Left lobe of liver (tissue), 2 donors: ENCODE results near the gene FOXN3. TPM values are rescaled to one million over a fixed set of nuclear protein-coding genes. Genes with fewer than 3 reads are reported as not detected.
"Not testable (repeated sequence)": the region's sequence is repeated elsewhere in the genome, so short reads cannot be mapped to it uniquely, and the experiment has no call there.

ENCODE experiments used
- ATAC-seq: fragments of 200-7000 bp; cut with Tn5 transposase; one replicate; pipeline ENCODE4 v1.9.1; 2020; ENCODE audit warnings: mild to moderate bottlenecking, moderate library complexity
- DNase-seq: peaks from one replicate; pipeline ENCODE4 v3.0.0-alpha.2; 2020; ENCODE audit warnings: low spot score
- total RNA-seq: library from RNA; stranded (reverse); gene quantifications from one replicate; pipeline ENCODE4 v1.2.1, GENCODE V29; 2021
- donor health status: DM: no; HTN: no; CAD: no; lungs with moderate emphysema.
- donor health status: DM: no; HTN: yes; CAD: no.

FOXN3 gene
- total RNA-seq, 1 donor from 2014 or later: 72.9 TPM

DNA sequence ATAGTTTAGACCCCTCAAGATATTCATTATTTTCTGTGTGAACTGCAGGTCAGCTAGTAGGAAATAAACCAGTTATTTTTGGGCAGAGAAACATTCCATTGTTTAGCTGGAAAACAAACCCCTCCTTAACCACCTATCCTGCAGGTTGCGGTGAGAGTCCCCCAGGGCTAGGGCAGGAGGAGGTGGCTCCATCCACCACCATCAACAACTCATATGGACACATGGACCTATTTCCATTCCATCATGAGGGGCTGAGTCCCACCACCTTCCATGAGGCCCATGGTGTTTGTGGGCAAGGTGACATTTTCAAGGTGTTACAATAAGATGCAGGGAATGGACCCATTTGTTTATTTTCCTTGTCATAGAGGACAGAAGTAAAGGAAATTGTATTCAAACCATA lies 160.1 kb downstream of the FOXN3 start:
- DNase-seq: no peak
- no peak for ATAC-seq

DNA sequence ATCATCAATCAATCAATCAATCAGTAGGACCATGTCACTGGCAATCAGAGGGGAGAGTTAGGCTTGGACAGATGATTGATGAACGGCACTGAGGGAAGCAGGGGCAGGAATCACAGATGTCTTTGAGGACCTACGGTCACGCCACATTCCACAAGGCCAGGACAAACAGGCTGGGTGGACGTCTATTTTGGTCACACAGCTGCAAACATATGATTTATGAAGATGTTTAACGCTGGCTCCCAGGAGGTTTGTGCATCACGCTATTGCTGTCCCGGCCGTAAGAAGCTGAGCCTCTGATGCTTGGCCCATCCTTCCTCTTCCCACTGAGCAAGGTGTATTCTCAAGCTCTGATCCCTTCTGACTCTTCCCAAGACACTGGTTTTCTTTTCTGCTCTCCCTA lies 160.8 kb downstream of the FOXN3 start:
- DNase-seq: no peak
- ATAC-seq: no peak

DNA sequence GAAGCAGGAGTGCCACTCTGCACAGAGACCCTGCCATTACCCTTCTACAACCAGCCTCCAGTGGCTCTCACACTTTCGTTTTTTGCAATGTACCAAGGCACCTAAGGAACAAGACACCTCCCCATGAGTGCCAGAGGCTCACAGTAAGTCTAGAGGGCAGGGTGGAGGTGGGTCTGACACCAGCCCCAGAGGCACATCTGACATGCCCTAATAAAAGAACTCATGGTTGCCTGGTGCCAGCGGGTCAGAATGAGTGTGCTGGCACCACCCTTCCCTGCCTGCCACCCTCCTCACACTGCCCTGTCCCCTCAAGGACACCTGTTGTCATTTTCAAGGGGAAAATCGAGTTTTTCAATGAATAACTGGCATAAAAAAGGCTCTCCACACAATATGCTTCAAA lies 161.2 kb downstream of the FOXN3 start:
- ATAC-seq: no peak
- no peak for DNase-seq

DNA sequence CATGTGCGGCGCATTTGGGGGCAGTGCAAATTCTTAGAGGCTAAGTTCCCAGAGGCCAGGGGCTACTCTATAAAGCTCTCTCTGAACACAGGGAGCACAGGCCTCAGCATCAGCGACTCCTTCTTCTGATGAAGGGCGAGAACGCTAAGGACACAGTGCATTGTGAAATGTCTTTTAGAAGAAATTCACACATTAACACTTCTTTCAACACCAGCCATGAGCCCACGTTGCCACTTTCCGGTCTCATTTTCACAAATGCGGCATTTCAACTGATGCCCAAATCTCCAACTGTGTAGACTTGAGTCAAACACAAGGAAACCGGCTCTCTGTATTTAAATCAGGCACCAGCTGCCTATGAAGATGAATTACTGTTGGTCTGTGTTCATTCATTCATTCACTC lies 162.0 kb downstream of the FOXN3 start:
- ATAC-seq: no peak
- DNase-seq: no peak

DNA sequence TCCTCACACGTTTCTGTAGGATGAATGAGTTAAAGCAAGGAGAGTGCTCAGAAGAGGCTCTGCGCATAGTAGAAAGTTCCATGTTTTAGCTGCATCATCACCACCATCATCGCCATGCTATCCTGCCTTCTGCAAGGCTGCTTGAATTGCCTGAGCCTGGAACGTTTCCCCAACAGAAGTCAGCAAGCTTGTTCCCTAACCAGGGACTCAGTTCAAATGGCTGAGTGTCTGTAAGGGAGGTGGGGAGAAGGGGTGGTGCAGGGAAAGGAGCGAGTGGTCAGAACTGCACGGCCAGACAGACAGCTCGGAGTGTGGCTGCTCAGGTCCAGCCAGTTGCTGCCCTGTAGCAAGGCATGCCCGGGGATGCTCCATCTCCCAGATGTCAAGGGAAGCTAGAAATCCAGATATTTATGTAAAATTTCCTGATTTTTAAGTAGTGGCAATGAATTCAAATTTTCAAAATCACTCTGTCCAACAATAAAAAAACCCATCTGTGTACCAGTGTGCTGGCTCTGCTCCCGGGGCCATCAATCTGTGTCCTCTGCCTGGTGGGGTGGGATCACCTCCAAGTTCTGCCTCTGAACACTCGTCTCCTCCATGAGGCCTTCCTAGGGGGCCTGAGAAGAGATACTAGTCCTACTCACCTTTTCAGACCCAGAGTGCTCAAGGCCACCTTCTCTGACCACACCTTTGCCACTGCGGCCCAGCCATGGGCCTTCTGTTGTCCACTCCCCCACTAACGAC lies 162.7 kb downstream of the FOXN3 start:
- DNase-seq (no peak), ATAC-seq (no peak)

DNA sequence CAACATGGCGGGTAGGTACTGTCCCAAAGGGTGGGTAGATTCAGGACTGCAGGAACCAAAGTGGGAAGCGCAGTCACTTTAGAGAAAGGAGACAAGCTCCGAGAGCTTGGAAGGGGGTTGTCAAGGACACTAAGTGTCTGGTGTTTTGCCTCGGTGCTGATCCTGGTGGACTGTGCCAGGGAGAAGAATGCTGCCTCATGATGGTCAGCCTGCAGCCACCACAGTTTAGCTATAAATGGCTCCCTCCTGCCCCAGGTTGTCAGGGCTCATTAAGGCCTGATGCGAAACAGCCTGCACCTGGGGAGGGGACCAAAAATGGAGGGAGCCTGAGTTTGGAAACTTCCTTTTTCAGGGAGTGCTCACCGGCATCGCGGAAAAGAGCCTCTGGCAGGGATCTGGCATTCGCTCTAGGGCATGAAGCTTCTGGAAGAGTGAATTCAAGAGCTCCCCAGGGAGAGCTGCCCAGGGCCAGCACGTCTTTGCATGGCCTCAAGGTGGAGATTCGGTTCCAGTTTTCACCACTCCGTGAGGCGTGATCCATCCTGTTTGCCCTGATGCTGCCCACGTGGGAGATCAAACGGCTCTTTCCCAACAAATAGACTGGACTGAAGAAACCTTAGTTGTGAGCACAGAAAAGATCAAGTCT lies 164.0 kb downstream of the FOXN3 start:
- DNase-seq: peak; percentile 56
- peak; percentile 81 for ATAC-seq

DNA sequence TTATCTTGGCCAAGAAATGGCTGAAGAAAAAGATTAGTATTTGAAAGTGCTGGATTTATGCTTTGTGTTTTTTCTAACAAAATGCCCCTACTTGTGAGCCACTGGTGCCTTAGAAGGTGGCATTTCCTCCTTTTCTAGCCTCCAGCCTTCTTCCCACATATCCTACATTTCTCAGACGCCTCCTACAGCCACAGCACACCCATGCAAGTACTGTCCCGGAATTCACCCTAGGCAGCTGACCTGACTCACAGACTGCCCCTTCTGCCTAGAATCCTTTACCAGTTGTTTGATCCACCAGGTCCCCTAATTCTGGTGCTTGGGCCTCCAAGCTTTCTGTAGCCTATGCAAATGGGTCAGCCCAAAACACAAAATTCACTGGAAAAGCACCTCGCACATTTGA lies 166.0 kb downstream of the FOXN3 start:
- no peak for DNase-seq
- ATAC-seq: no peak

DNA sequence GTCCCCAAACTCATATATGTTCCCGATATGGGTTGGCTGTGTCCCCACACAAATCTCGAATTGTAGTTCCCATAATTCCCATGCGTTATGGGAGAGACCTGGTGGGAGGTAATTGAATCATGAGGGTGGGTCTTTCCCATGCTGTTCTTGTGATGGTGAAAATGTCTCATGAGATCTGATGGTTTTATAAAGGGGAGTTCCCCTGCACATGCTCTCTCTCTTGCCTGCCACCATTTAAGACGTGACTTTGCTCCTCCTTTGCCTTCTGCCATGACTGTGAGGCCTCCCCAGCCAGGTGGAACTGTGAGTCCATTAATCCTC lies 166.4 kb downstream of the FOXN3 start:
- ATAC-seq, DNase-seq: not testable (repeated sequence)

DNA sequence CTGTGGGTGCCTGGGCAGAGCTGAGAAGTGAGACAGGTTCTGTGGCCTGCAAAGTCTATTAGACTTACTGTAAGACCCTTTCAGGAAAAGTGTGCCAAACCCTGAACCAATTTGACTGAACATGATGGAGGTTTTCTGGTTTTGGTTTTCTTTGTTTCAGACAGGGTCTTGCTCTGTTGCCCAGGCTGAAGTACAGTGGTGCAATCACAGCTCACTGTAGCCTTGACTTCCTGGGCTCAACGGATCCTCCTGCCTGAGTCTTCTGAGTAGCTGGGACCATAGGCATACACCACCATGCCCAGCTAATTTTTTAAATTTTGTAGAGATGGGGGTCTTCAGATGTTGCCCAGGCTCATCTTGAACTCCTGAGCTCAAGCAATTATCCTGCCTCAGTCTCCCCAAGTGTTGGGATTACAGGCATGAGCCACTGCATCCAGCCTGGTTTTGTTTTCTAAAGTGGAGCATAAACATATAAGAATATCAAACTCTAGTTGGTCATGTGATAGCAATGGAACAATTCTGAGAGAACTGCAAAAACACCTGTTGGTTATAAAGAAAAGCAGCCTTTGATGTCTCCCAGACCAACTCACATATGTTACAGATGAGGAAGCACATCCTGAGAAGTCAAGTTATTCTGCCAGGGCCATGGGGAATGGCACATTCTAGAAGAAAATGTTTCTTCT lies 166.9 kb downstream of the FOXN3 start:
- DNase-seq (no peak), ATAC-seq (no peak)

DNA sequence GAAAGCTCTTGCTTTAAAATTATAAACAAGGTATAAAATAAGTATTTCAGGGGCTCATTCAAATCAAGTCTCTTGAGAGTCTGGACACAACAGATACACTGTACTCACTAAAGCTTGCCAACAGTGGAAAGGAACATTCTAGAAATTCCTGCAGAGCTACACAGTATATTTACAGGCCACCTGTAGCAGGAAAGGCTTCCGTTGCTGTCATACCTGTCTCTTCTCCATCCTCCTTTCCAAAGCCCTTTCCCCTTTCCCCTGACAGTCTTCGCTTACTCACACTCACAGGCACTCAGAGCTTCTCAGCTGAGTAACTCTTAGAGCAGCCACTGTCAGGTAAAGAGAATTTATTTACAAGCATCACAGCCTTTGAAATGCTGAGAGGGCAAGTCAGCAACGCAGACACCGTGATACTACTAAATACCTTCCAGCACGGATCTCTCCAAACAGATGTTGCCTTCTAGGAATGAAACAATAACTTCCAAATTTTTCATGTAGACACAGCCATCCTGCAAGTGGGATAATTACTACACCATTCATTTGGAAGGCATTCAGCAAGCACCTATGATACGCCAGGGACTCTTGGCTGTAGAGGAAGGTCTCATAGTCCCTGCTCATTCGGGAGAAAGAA lies 167.9 kb downstream of the FOXN3 start:
- DNase-seq (no peak), ATAC-seq (no peak)

DNA sequence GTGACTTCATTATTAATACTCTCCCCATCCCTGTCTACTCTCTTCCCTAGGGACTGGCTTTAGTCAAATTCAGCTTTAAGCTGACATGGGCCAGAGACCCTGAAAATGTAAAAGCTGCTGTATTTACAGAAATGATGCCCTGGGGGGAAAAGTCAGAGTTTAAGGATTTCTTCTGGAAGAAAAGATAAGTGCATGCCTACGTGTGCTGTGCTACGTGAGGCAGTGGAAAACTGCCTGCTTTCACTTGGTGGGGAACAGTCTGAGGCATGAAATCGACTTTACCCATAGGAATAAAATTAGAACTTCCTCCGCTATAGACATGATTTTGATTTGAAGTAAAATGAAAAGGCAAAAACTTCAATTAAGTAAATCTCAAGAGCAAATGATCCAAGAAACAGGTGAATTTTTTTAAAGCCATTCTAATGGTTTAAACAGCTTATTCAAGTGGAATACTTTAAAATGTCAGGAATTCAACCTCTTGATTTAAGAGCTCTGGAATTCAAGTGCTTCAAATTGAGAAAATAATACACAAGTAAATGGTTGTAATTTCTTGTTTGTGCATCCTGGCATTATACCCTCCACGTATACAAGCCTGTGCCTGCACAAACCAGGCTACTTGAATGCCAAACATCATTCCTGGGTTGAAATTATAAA lies 168.5 kb downstream of the FOXN3 start:
- ATAC-seq: no peak
- no peak for DNase-seq

DNA sequence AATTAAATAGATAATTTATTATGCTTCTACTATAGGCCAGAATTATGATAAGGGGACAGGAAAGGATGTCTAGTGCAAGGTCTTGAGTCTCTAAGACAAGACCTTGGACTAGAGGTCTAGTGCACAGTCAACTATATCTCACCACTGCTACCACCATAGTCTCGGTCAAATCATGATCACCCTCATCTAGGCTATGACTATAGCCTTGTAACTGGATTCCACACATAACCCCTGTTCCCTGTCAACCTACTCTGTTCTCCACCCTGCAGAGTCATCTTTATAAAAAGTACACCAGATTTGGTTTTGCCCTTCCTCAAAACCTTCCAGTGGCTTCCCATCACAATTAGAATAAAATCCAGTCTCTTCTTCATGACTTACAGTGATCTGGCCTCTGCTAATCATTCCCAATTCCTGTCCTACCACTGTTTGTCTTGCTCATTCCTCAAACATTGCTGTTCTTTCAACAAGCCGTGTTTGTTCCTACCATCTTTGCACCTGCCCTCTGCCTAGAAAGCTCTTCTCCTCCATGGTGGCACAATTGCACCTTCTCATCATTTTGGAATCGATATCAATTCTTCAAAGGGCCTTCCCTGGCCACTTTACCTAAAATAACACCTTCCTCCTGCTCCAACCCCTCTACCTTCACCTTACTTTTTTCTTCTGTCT lies 169.4 kb downstream of the FOXN3 start:
- DNase-seq: no peak
- ATAC-seq: peak; percentile 47

DNA sequence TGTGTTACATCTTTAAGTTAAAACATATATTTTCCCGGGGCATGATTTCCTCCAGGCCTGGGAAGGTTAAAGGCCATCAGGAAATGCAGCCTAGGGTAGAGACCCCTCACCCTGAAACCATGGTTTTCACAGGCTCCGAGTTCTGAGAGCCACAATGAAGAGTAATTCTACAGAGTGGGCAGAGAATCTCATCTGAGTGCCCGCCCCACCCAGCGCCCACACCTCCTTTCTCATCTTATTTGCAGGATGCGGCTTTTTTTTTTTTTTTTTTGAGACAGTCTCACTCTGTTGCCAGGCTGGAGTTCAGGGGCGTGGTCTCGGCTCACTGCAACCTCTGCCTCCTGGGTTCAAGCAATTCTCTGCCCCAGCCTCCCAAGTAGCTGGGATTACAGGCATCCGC lies 170.7 kb downstream of the FOXN3 start:
- ATAC-seq (no peak), DNase-seq (no peak)

DNA sequence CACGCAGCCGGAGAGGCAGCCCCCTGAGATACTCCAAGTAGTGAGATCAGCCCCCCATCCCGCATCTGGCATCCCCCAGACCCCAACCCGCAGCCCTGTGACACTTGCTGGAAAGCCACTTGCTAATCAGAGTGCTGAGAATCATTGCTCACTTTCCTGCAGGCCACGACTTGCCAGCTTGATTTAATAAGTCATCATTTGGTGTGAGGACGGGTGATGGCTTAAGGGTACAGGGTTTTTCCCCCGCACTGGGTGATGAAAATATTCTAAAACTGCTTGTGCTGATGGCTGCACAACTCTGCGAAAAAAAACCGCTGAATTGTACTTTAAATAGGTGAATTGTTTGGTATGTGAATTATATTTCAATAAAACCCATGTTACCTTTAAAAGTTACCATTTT lies 171.2 kb downstream of the FOXN3 start:
- no peak for ATAC-seq
- DNase-seq: no peak

DNA sequence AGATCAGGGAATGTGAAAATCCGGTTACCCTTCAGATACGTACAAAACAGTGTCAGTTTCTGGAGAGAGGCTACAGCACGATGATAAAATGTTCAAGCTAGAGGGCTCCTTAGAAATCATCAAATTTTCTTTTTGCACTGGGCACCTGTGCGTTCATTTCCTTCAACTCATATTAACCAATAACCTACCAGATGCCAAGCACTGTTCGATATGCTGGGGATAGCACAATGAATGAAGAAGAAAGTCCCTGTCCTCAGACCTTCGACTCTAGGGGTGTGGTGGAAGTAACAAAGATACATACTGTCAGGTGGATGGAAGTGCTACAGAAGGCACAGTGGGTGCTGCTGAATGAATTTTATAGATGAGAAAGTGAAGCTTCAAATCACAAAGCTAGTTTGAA lies 172.3 kb downstream of the FOXN3 start:
- DNase-seq: no peak

DNA sequence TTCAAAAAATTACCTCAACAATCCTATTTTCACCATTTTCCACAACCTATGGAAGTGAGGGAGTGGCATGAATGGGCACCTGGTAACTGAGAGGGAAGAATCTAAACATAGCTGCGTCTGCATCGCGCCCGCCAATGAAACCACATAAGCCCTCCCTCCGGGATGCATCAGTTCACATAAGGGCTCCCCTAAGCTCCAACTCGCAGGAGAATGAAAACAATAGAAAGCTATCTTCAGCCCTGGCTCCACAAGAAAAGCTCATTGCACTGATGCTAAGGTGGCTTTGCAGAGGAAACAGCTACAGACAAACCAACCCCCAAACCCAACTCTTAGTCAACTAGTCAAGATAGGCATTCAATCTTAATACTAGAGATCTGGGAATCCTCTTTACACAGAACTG lies 173.3 kb downstream of the FOXN3 start:
- DNase-seq: no peak
- ATAC-seq: no peak

More for the DNA sequence above, 172.3 kb downstream of the FOXN3 start:
- no peak for ATAC-seq

DNA sequence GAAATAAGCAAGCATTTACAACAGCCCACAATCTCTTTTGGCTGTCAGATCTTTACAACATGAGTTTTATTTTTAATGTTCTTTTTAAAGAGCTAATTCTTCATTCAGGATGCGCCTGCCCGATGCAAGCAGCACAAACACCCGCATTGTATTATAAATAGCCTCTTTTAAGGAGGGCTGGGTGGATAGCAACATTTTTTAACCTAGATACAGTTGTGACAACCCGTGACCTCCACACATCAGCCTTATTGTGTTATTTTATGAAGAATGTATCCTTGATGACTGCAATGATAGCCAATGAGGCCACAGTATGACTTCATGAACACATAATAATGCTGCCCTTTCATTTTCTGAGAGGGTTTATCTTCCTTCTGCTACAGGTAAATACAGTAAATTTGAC lies 173.7 kb downstream of the FOXN3 start:
- no peak for DNase-seq
- no peak for ATAC-seq

DNA sequence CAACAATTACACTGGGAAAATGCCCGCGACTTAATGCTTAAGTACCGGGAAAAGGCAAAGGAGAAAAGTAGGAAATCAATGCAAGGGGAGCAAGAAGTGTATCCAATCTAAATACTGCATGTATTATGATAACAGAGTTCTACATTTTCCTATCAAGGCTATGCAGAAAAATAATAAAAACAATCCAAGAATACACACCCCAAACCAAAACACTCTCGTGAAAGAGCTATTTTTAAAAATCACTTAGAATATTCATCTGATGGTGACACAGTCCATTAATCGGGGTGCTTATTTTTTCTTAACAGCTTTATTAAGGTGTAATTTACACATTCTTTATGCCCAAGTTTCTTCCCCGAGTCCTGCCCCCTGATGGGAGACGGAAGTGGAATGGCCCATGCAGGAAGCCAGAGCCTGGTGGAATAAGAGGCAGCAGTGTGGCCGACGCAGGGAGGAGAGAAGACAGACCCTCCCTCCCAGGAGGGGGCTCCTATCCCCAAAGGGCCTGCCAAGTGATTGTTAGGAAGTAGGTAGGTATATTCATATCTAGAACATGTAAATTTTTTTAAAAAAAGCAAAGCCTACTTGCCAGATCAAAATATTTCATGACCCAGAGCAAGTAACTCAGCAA lies 174.3 kb downstream of the FOXN3 start:
- ATAC-seq (no peak), DNase-seq (no peak)

DNA sequence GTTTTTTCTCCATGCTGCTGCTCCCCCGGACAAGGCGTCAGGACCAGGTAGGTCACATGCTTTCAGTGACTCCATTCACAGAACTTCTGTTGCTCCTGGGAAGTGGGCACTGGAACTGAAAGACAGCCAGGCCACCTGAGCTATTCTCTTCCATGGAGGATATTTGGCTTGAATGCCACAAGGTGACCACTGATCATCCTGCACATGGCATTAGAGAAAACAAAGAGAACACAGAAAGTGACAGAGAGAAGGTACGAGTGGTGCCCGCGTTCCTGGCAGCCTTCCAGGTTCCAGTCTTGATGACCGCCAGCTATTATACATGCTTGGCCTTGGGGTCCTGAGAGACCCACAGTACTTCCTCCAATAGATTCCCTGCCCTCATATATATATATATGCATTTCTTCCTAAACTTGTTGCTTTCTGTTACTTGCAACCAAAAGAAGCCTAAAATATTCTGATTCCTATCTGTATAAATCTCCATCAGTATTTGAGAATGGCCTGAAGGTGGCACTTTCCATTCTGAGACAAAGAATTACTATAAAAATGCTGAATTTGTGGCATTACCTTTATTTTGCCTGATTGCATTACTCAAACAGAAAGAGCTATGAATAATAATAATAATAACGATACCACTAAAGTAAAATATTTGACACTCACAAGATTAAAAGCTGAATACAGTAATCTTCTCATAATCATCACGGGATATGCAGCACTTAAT lies 174.9 kb downstream of the FOXN3 start:
- DNase-seq (no peak), ATAC-seq (no peak)

DNA sequence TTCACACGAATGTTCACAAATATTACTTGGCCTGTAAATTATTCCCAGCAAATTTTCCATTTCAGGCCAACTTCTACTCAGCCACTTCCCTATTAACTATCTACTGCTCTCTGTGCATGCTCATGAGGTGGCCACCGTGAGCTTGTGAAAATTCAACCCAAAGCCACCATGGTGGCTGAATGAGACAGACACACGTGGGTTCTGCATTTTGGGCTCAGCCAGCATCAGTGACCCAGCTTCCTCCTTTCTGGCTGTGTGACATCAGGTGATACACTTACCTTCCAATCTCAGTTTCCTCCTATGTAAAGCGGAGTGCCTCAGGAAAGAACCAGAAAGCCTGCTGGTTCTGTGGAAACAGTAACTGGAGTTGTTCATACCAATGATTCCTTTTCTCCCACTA lies 175.8 kb downstream of the FOXN3 start:
- ATAC-seq (no peak), DNase-seq (no peak)
